K562 (cell line): Measurements from ENCODE around the gene COL6A2.

Source experiments
- CBX5 ChIP-seq: IDR thresholded peaks from 2 replicates; pipeline ENCODE4 v1.6.1; 2014; ENCODE audit warnings: low read depth, borderline replicate concordance
- CTCF ChIP-seq, 3 experiments: IDR thresholded peaks in 2 of 3; conservative IDR thresholded peaks in 1 of 3; 2 replicates each; pipeline ENCODE4 v1.5.1; 2011 to 2012; ENCODE audit warnings: low read length in 3 of 3, mild to moderate bottlenecking in 3 of 3, control low read depth in 2 of 3, improper control_type of control experiment in 1 of 3, inconsistent platforms in 1 of 3, low read depth in 1 of 3, mixed read lengths in 1 of 3, moderate library complexity in 1 of 3; ENCODE audit not compliant: insufficient read depth in 2 of 3
- HDAC6 ChIP-seq: IDR thresholded peaks from 2 replicates; pipeline ENCODE4 v1.6.1; 2012; ENCODE audit warnings: low read depth, mild to moderate bottlenecking, control low read depth, inconsistent platforms, low read length, moderate library complexity
- KLF1 ChIP-seq: fragments of 450-650 bp; IDR thresholded peaks from 2 replicates; pipeline ENCODE4 v1.6.1; 2016; ENCODE audit warnings: missing genetic modification characterization, missing compliant biosample characterization
- SIRT6 ChIP-seq: IDR thresholded peaks from one replicate; pipeline ENCODE4 v1.6.1; 2012; ENCODE audit warnings: low read depth, mild to moderate bottlenecking, control low read depth, inconsistent platforms, low read length, moderate library complexity

DNA sequence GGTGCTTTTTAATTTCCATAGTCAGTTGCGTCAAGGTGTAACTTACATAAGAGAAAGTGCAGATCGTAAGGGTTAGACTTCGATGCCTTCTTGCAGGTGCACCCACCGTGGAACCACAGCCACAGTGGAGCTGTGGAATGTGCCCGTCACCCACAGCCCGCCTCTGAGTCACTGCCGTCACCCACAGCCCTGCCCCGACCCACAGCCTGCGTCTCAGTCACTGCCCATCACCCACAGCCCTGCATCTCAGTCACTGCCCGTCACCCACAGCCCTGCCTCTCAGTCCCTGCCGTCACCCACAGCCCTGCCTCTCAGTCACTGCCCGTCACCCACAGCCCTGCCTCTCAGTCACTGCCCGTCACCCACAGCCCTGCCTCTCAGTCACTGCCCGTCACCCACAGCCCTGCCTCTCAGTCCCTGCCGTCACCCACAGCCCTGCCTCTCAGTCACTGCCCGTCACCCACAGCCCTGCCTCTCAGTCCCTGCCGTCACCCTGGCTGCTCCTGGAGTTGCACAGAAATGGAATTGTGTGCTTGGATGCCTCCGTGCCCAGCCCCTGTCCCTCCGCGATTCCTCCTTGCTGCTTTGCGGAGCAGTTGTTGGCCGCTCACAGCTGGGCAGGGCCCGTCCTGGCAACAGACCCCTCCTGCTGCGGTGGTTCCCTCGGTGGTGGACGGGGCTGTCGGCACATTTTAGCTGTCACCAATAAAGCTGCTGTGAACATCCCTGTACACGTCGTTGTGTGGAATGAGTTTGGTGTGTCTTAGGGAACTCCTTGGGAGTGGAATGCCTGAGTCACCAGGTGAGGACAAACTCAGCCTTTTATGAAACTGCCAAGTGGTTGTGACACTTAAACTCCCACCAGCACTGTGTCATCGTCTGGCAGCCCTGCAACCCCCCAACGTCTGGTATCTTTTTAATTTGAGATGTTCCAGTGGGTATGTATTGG is 44.9 kb upstream of the COL6A2 start:
- TF ChIP-seq CBX5 (no peak), KLF1 (tag) (no peak), CTCF (IDR thresholded peaks at IDR 0.05 in 2 of 3, conservative IDR thresholded peaks at IDR 0.05 in 1 of 3; ENCODE audit: insufficient read depth in 2 of 3, low read depth in 1 of 3, low read length in 3 of 3) (no peak), SIRT6 (no peak), HDAC6 (no peak)
